Liver (tissue), 3 donors: ENCODE data around the gene MSMP.
A peak's percentile ranks its signal among the peaks of the same experiment; 100 is the strongest.

Experiments used
- ATF3 ChIP-seq: IDR thresholded peaks from 2 replicates; pipeline ENCODE4 v1.6.1; 2016; ENCODE audit warnings: antibody characterized with exemption
- CTCF ChIP-seq: fragments of 150-350 bp; IDR thresholded peaks from 2 replicates; pipeline ENCODE4 v1.5.1; 2017; ENCODE audit warnings: improper control_type of control experiment, low read depth, low read length; ENCODE audit not compliant: missing input control
- FOXA1 ChIP-seq: IDR thresholded peaks from 2 replicates; pipeline ENCODE4 v1.6.1; 2016; ENCODE audit warnings: antibody characterized with exemption
- JUND ChIP-seq, 2 donors: IDR thresholded peaks; 2 replicates each; pipeline ENCODE4 v1.6.1; 2016; ENCODE audit warnings: antibody characterized with exemption in 2 of 2
- RAD21 ChIP-seq, 2 donors: IDR thresholded peaks; 2 replicates each; pipeline ENCODE4 v1.6.1; 2016; ENCODE audit warnings: antibody characterized with exemption in 2 of 2, mild to moderate bottlenecking in 2 of 2
- REST ChIP-seq: IDR thresholded peaks from 2 replicates; pipeline ENCODE4 v1.6.1; 2016; ENCODE audit warnings: antibody characterized with exemption, mild to moderate bottlenecking
- SP1 ChIP-seq: IDR thresholded peaks from 2 replicates; pipeline ENCODE4 v1.6.1; 2018; ENCODE audit warnings: antibody characterized with exemption, mild to moderate bottlenecking
- TAF1 ChIP-seq: conservative IDR thresholded peaks from 2 replicates; pipeline ENCODE4 v1.6.1; 2016; ENCODE audit warnings: antibody characterized with exemption, mild to moderate bottlenecking
- YY1 ChIP-seq: IDR thresholded peaks from 2 replicates; pipeline ENCODE4 v1.6.1; 2016; ENCODE audit warnings: antibody characterized with exemption, mild to moderate bottlenecking
- ZBTB33 ChIP-seq: IDR thresholded peaks from 2 replicates; pipeline ENCODE4 v1.6.1; 2016; ENCODE audit warnings: antibody characterized with exemption
- TF ChIP-seq, protein P1 (sequence below): IDR thresholded peaks from 2 replicates; pipeline ENCODE4 v1.6.1; 2016; ENCODE audit warnings: antibody characterized with exemption
- donor health status: healthy.
- donor health status: healthy.

GRCh38 chr9:35729700-35730485 lies 24.2 kb downstream of the MSMP start:
- TF ChIP-seq CTCF = peak; percentile 34
- TF ChIP-seq SP1 = peak; percentile 19
- no peak for TF ChIP-seq REST
- TF ChIP-seq, protein P1, sequence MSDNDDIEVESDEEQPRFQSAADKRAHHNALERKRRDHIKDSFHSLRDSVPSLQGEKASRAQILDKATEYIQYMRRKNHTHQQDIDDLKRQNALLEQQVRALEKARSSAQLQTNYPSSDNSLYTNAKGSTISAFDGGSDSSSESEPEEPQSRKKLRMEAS = no peak
- no peak for TF ChIP-seq YY1
- no peak for TF ChIP-seq JUND (IDR thresholded peaks at IDR 0.05)
- peak; percentile 27 to 62 for TF ChIP-seq RAD21 (IDR thresholded peaks at IDR 0.05)
- no peak for TF ChIP-seq ZBTB33
- TF ChIP-seq ATF3 = no peak
- TF ChIP-seq TAF1 = no peak
- TF ChIP-seq FOXA1 = no peak
